IMR-90 (cell line): ENCODE data around the gene CYFIP1. TPM values are rescaled to one million over a fixed set of nuclear protein-coding genes. Genes with fewer than 3 reads are reported as not detected.

ENCODE experiments used
- ATAC-seq: fragments of 200-7000 bp; cut with Tn5 transposase; 2 replicates; pipeline ENCODE4 v1.9.1; 2020; ENCODE audit warnings: low read depth, mild to moderate bottlenecking, moderate library complexity
- BruUV-seq: library from RNA; stranded (reverse); fragments of 400-500 nt; replicated peaks from 2 replicates; lab custom pipeline; 2021; lab: Mats Ljungman, UMichigan
- CTCF ChIA-PET: fragments of 300-600 bp; formaldehyde crosslinking; extraction: SDS; loops from one replicate; lab custom pipeline; 2021; ENCODE audit warnings: antibody characterized with exemption; lab: Yijun Ruan, JAX
- POLR2A ChIA-PET: fragments of 300-600 bp; sonication (Branson Sonifier 250); formaldehyde crosslinking; loops from one replicate; lab custom pipeline; 2022; ENCODE audit warnings: antibody characterized with exemption; ENCODE audit not compliant: unreplicated experiment; lab: Charles Lee
- DNase-seq: peaks from one replicate; pipeline ENCODE4 v3.0.0; 2013
- H2AFZ ChIP-seq: replicated peaks from 2 replicates; pipeline ENCODE3; 2013; ENCODE audit warnings: low read length, mild to moderate bottlenecking; ENCODE audit not compliant: poor library complexity
- H2AK5ac ChIP-seq: 2 replicates; pipeline ENCODE4 v1.6.1; 2013; ENCODE audit warnings: low read depth, low read length, inconsistent platforms
- H2AK9ac ChIP-seq: replicated peaks from 2 replicates; pipeline ENCODE3; 2013; ENCODE audit warnings: mild to moderate bottlenecking, low read depth, low read length, moderate library complexity; ENCODE audit not compliant: poor library complexity
- H2BK120ac ChIP-seq: 2 replicates; pipeline ENCODE4 v1.6.1; 2013; ENCODE audit warnings: low read depth, low read length, inconsistent platforms
- H2BK15ac ChIP-seq: 3 replicates; pipeline ENCODE4 v1.6.1; 2013; ENCODE audit warnings: low read depth, low read length, inconsistent platforms
- H2BK20ac ChIP-seq: 2 replicates; pipeline ENCODE4 v1.6.1; 2013; ENCODE audit warnings: low read depth, mild to moderate bottlenecking, inconsistent platforms, low read length, moderate library complexity
- H2BK5ac ChIP-seq: 2 replicates; pipeline ENCODE4 v1.6.1; 2013; ENCODE audit warnings: mild to moderate bottlenecking, low read depth, low read length, inconsistent platforms; ENCODE audit not compliant: poor library complexity, severe bottlenecking
- H3K14ac ChIP-seq: replicated peaks from 2 replicates; pipeline ENCODE4 v1.6.1; 2013; ENCODE audit warnings: low read depth, low read length, inconsistent platforms
- H3K18ac ChIP-seq: 2 replicates; pipeline ENCODE4 v1.6.1; 2013; ENCODE audit warnings: low read depth, low read length, control low read depth
- H3K23ac ChIP-seq: 2 replicates; pipeline ENCODE4 v1.6.1; 2013; ENCODE audit warnings: low read depth, low read length, inconsistent platforms
- H3K27ac ChIP-seq: 2 replicates; pipeline ENCODE4 v1.5.1; 2013; ENCODE audit warnings: mild to moderate bottlenecking, control low read depth, low read length; ENCODE audit not compliant: insufficient read depth
- H3K27me3 ChIP-seq: 2 replicates; pipeline ENCODE4 v1.6.1; 2013; ENCODE audit warnings: low read length; ENCODE audit not compliant: control insufficient read depth, insufficient read depth
- H3K36me3 ChIP-seq: 2 replicates; pipeline ENCODE4 v1.6.1; 2013; ENCODE audit warnings: low read length, mixed read lengths; ENCODE audit not compliant: control insufficient read depth, insufficient read depth
- H3K4ac ChIP-seq: 2 replicates; pipeline ENCODE4 v1.6.1; 2013; ENCODE audit warnings: low read depth, low read length, inconsistent platforms
- H3K4me1 ChIP-seq: 2 replicates; pipeline ENCODE4 v1.6.1; 2013; ENCODE audit warnings: low read length, mixed read lengths; ENCODE audit not compliant: control insufficient read depth, insufficient read depth
- H3K4me2 ChIP-seq: 2 replicates; pipeline ENCODE4 v1.6.1; 2013; ENCODE audit warnings: low read depth, mild to moderate bottlenecking, control low read depth, low read length, moderate library complexity
- H3K4me3 ChIP-seq: 2 replicates; pipeline ENCODE4 v1.5.1; 2013; ENCODE audit warnings: low read depth, mild to moderate bottlenecking, control low read depth, low read length, moderate library complexity; ENCODE audit not compliant: insufficient read depth
- H3K56ac ChIP-seq: 2 replicates; pipeline ENCODE4 v1.6.1; 2013; ENCODE audit warnings: low read length, inconsistent platforms; ENCODE audit not compliant: insufficient read depth; ENCODE audit errors: extremely low read depth
- H3K79me1 ChIP-seq, 2 experiments: 2 replicates each; pipeline ENCODE4 v1.6.1; 2013; ENCODE audit warnings: low read length in 2 of 2, inconsistent platforms in 1 of 2, low read depth in 1 of 2
- H3K9ac ChIP-seq: 2 replicates; pipeline ENCODE4 v1.6.1; 2013; ENCODE audit warnings: low read depth, low read length, control low read depth
- H3K9me1 ChIP-seq: 2 replicates; pipeline ENCODE4 v1.6.1; 2013; ENCODE audit warnings: low read length, inconsistent platforms; ENCODE audit not compliant: insufficient read depth
- H3K9me3 ChIP-seq: 2 replicates; pipeline ENCODE4 v1.6.1; 2013; ENCODE audit warnings: low read length; ENCODE audit not compliant: control insufficient read depth, insufficient read depth
- H4K20me1 ChIP-seq: 2 replicates; pipeline ENCODE4 v1.6.1; 2013; ENCODE audit warnings: low read length, inconsistent platforms; ENCODE audit not compliant: insufficient read depth
- H4K5ac ChIP-seq: 2 replicates; pipeline ENCODE4 v1.6.1; 2013; ENCODE audit warnings: mild to moderate bottlenecking, low read depth, low read length, control low read depth
- H4K8ac ChIP-seq, 2 experiments: 2 replicates each; pipeline ENCODE4 v1.6.1; 2013; ENCODE audit warnings: low read depth in 2 of 2, low read length in 2 of 2, control low read depth in 1 of 2, inconsistent platforms in 1 of 2
- H4K91ac ChIP-seq: 2 replicates; pipeline ENCODE4 v1.6.1; 2013; ENCODE audit warnings: low read depth, low read length, inconsistent platforms; ENCODE audit not compliant: insufficient read depth
- CHD1 ChIP-seq: IDR thresholded peaks from 2 replicates; pipeline ENCODE4 v1.6.1; 2012; ENCODE audit warnings: low read depth, low read length, improper control_type of control experiment
- MAZ ChIP-seq: IDR thresholded peaks from 2 replicates; pipeline ENCODE4 v1.6.1; 2012; ENCODE audit warnings: low read depth, mild to moderate bottlenecking, low read length, improper control_type of control experiment, moderate library complexity, borderline replicate concordance
- WGBS, 2 experiments: methylation state at CpG; one replicate each; pipeline versions ENCODE4 v1.1.5 to v1.1.7; 2013; ENCODE audit warnings: missing lambda C conversion rate in 2 of 2; ENCODE audit not compliant: insufficient read length in 1 of 2; ENCODE audit errors: extremely low coverage in 2 of 2; 5-methylcytosine and 5-hydroxymethylcytosine counted together
- dilution Hi-C: fragments of 300-500 bp; cut with HindIII; formaldehyde crosslinking; loops from one replicate; pipeline ENCODE4 v1.14.3; 2018; ENCODE audit warnings: low sequenced_read_pairs; ENCODE audit not compliant: unreplicated experiment
- in situ Hi-C: fragments of 300-500 bp; cut with MboI; formaldehyde crosslinking; loops from 3 replicates; pipeline ENCODE4 v1.14.3; 2019; ENCODE audit warnings: low sequenced_read_pairs, inconsistent platforms, mixed read lengths
- intact Hi-C: fragments of 100-400 bp; cut with micrococcal nuclease; formaldehyde crosslinking; loops from 2 replicates; pipeline ENCODE4 v1.10.0; 2022
- polyA plus RNA-seq, 3 experiments: library from polyadenylated mRNA; depleted of rRNA; stranded (reverse); fragments of >200 nt; gene quantifications; 2 replicates each; pipeline ENCODE4 v1.2.3, GENCODE V29; 2012; ENCODE audit warnings: low replicate concordance in 1 of 3
- total RNA-seq: library from RNA; depleted of rRNA; stranded (reverse); fragments of >200 nt; gene quantifications from 2 replicates; pipeline ENCODE4 v1.2.3, GENCODE V29; 2012
- TF ChIP-seq, protein P1 (sequence below): fragments of 150-350 bp; IDR thresholded peaks from 2 replicates; pipeline ENCODE4 v1.6.1; 2016; ENCODE audit warnings: low read depth, mild to moderate bottlenecking, low read length, moderate library complexity, borderline replicate concordance

CYFIP1 gene
- total and polyA plus RNA-seq, 2 of the 4 experiments (the other 2 are of a cell fraction): 58.4 to 163 TPM

DNA sequence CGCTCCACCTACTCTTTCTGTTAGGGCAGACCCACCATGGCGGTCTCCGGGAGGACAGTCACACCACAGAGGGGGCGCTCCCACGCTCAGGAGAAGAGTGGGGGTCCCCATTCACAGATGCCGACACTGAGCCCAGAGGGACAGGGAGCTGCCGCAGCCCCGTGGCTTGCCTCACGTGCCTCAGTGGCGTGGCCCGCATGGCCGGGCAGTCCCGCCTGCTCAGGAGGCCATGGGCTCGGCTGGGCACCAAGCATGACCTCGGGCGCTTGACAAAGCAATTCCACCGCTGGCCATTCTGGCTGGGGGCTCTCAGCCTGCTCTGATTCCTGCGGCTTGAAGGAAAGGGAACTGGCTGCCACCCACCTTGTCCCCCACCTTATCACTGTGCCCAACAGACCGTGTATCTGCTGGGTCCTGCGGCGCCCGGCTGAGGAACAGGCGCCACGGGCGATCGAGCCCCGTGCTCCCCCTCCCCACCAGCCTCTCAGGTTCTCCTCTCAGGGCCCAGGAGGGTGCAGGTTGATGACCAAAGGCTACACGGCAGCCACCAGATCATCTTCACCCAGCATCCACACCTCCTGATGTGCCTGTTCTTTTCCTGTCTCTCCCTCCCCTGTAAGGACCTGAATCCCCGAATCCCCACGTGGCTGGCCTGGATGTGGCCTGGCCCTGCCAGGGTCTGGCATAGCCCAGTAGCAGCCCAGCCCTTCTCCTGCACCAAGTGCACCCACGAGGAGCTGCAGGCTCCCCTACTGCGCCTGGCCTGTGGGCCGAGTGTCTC, 20.7 kb downstream of the CYFIP1 start:
- dilution Hi-C loops: no loop called here
- Histone ChIP-seq H2BK5ac (no peak overlapping the region), H2BK15ac (no peak overlapping the region), H3K4me3 (no peak overlapping the region), H2AK9ac (peak overlapping the region; percentile 26), H3K14ac (no peak overlapping the region), H3K36me3 (no peaks in the 10 kb centered on the region; the same call in none of the 2 replicates), H2AFZ (no peak overlapping the region), H3K4me2 (no peak overlapping the region), H3K9me1 (peaks cover 30% of the 10 kb centered on the region), H3K4ac (peak overlapping the region; percentile 16; the same call in 1 of the 2 replicates), H3K23ac (no peak overlapping the region), H3K18ac (no peak overlapping the region), H3K79me1 (peaks cover 7 to 86% of the 10 kb centered on the region in 2 experiments), H4K20me1 (peaks cover 87% of the 10 kb centered on the region), H3K9ac (no peak overlapping the region), H2AK5ac (no peak overlapping the region; the same call in 1 of the 2 replicates), H4K5ac (no peak overlapping the region), H3K27me3 (no peaks in the 10 kb centered on the region), H2BK20ac (no peak overlapping the region), H2BK120ac (no peak overlapping the region), H3K56ac (no peak overlapping the region), H4K8ac (no peak overlapping the region), H4K91ac (no peak overlapping the region), H3K4me1 (peaks cover 19% of the 10 kb centered on the region), H3K27ac (no peak overlapping the region), H3K9me3 (no peaks in the 10 kb centered on the region)
- BruUV-seq: no TSS peak
- POLR2A ChIA-PET: no interaction called here
- WGBS, 2 experiments: 93% methylated on average over 26 of the region's 33 CpGs; no CpG with 5 or more reads in 1 of the 2 experiments
- TF ChIP-seq CHD1: no peak
- TF ChIP-seq, protein P1, sequence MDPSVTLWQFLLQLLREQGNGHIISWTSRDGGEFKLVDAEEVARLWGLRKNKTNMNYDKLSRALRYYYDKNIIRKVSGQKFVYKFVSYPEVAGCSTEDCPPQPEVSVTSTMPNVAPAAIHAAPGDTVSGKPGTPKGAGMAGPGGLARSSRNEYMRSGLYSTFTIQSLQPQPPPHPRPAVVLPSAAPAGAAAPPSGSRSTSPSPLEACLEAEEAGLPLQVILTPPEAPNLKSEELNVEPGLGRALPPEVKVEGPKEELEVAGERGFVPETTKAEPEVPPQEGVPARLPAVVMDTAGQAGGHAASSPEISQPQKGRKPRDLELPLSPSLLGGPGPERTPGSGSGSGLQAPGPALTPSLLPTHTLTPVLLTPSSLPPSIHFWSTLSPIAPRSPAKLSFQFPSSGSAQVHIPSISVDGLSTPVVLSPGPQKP: no peak
- no peak for TF ChIP-seq MAZ
- intact Hi-C loops: no loop called here
- in situ Hi-C loops: no loop called here
- ATAC-seq: no peak
- DNase-seq: no peak
- CTCF ChIA-PET: no interaction called here
